LNCAP (cell line): ENCODE data around the gene FAM114A1.

Experiments used
- TF ChIP-seq, protein P1 (sequence below): fragments of 450-650 bp; IDR thresholded peaks from 2 replicates; pipeline ENCODE4 v1.5.1; 2017; ENCODE audit warnings: mild to moderate bottlenecking

FAM114A1 gene

DNA sequence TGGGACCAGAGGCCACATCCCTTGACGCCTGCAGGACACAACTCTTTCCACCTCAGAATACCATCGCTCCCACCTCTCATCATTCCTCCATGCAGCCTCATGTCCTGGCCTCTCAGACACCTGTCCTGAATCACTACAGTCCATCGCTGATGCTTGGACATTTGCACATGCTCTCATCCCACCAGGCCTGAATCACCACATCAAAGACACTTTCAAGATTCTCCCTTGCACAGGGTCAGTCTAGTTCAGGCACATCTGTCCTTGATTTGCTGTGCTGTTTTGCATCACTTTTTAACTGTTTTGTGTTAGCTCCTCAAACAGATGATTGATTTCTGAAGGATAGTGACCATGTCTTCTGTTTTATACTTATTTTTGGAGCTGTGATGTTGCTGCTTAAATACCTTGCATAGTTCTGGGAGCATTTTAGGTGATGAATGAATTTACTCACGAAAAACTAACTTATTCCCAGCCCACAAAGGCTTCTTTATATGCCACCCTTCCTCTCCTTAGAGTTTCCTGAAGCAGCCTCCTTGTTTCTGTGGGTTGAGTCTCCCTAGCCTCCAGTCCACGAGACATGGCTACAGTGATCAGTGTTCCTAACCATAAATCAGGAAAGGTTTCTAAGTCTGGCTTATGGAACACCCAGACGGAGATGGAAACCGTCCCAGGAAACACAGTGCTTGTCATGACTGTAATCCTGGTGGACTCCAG lies 2.6 kb downstream of the FAM114A1 start:
- TF ChIP-seq, protein P1, sequence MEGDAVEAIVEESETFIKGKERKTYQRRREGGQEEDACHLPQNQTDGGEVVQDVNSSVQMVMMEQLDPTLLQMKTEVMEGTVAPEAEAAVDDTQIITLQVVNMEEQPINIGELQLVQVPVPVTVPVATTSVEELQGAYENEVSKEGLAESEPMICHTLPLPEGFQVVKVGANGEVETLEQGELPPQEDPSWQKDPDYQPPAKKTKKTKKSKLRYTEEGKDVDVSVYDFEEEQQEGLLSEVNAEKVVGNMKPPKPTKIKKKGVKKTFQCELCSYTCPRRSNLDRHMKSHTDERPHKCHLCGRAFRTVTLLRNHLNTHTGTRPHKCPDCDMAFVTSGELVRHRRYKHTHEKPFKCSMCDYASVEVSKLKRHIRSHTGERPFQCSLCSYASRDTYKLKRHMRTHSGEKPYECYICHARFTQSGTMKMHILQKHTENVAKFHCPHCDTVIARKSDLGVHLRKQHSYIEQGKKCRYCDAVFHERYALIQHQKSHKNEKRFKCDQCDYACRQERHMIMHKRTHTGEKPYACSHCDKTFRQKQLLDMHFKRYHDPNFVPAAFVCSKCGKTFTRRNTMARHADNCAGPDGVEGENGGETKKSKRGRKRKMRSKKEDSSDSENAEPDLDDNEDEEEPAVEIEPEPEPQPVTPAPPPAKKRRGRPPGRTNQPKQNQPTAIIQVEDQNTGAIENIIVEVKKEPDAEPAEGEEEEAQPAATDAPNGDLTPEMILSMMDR: no peak

DNA sequence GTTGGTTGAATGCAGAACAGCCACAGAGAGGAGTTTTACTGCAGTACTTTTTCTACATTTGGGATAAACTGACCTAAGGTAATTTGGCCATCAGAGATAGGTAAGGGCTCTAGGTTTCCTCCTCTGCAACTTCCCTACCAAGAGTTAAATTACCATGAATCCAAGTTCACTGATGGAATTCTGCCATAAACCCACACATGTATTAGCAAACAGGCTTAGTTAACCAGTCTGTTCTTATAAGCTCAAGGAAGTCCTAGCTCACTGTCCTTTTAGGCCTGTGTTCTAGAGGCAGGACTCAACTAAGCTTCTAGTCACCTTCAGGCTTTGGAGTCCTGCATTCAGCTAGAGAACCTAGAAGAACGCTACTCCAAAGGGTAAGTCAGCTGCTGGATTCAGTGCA lies 4.0 kb downstream of the FAM114A1 start:
- TF ChIP-seq, protein P1: no peak

DNA sequence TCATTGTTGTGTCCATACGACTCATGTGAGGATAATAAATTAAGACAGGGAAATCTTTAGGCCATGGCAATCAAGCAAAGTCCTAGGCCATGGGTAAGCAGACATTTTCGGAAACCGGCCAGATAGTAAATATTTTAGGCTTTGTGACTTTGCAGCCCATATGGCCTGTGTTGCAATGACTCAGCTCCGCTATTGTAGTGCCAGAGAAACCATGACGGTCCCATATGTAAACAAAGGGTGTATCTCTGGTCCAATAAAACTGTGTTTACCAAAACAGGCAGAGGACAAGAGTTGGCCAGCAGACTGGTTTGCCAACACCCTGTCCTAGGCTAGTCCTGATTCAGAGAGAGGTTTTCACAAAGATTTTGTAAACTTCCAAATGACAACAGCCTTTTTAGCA lies 5.0 kb downstream of the FAM114A1 start:
- TF ChIP-seq, protein P1: no peak

DNA sequence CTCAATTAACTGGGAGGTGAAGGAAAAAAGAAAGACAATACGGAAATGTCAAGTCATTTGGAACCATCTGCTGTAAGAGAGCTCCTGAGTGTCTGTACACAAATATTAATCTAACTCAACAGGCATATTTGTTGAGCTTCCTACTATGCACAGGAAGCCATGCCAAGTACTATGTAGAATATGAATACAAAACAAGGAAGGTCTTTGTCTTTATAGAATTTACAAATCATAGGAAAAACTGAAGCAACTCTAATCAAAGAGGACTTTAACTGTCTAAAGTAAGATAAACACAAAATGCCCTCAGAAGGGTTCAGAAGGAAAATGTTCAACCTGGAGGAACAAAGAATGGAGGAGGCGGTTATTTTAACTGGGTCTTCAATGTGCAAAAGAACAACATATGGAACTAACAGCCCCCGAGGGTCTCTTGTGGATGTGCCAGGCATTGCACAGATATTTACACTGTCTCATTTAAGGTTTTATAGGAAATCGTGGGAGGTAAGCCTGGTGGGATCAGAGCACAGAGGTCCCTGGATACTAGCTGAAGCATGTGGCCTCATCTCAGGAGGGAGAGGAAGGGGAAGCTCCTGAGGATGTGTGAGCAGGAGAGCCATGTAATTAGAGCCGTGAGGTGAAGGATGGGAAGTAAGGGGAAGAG lies 5.8 kb downstream of the FAM114A1 start:
- TF ChIP-seq, protein P1: no peak

DNA sequence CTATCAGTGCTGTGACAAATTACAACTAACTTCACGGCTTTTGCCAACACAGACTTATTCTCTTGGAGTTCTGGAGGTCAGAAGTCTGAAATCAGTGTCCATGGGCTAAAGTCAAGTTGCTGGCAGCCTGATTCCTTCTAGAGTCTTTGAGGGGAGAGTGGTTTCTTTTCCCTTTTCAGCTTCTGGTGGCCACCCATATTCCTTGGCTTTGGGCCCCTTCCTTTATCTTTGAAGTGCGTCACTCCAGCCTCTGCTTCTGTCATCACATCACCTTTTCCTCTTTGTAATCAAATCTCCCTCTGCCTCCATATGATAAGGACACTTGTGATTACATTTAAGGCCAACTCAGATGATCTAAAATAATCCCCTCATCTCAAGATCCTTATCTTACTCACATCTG lies 9.0 kb downstream of the FAM114A1 start:
- TF ChIP-seq, protein P1: no peak

DNA sequence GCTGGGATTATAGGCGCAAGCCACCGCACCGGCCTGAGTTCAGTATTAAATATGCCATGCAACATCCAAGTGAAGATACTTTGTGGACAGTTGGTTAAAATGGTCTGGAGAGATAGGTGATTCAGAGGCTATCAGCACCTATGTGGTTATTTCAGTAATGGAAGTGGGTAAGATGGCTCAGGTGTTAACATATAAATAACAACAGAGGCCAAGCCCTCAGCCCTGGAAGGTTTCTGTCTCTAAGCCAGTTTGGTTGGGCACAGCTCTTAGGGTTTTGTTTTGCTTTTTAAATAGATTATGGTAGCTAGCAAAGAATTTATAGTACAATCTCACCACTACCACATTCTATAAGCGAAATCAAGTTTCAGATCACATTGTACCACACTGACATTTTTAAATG lies 16.6 kb downstream of the FAM114A1 start:
- TF ChIP-seq, protein P1: no peak

DNA sequence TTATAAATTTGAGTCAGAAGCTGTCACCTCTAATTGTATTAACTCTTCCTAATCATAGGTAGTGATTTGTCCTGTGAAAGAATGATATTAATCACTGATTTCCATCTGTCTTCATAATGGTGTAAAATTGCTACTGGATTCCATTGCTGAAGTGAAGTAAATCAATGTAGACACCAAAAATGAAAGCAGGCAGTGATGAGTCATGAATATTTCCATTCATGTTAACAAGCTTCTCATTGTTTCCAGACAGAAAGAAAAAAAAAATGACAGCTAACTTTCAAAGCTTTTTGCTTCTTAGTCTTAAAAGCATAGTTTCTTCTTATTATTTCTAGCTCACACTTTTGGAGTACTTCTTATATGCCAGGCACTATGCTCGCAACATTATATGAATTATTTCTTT lies 21.5 kb downstream of the FAM114A1 start:
- TF ChIP-seq, protein P1: no peak
